K562 (cell line): ENCODE results near the gene ATF5. TPM values are rescaled to one million over a fixed set of nuclear protein-coding genes. Genes with fewer than 3 reads are reported as not detected.

Experiments used
- ARID4B ChIP-seq: sonication (generic); formaldehyde crosslinking; IDR thresholded peaks from 2 replicates; pipeline ENCODE4 v1.8.0; 2022; ENCODE audit warnings: mild to moderate bottlenecking, missing genetic modification reagents
- ATF7 ChIP-seq: fragments of 450-650 bp; IDR thresholded peaks from 2 replicates; pipeline ENCODE4 v1.7.1; 2014; ENCODE audit warnings: mild to moderate bottlenecking, moderate library complexity
- ELF2 ChIP-seq: fragments of 250-450 bp; sonication (Bioruptor Pico); IDR thresholded peaks from 2 replicates; pipeline ENCODE4 v1.5.0; 2021; ENCODE audit warnings: mild to moderate bottlenecking
- ETV6 ChIP-seq, 3 experiments: fragments of 150-350 bp in 1 of 3; sonication (generic) in 1 of 3; formaldehyde crosslinking in 1 of 3; IDR thresholded peaks; 2 replicates each; pipeline versions ENCODE4 v1.6.1 to v1.8.0; 2014 to 2022; ENCODE audit warnings: borderline replicate concordance in 2 of 3, low read depth in 2 of 3, antibody characterized with exemption in 1 of 3, low read length in 1 of 3, mild to moderate bottlenecking in 1 of 3, missing genetic modification reagents in 1 of 3
- MCM2 ChIP-seq: fragments of 450-650 bp; IDR thresholded peaks from 2 replicates; pipeline ENCODE4 v1.6.1; 2017; ENCODE audit warnings: low read depth, mild to moderate bottlenecking
- MLLT1 ChIP-seq, 2 experiments: fragments of 450-650 bp; IDR thresholded peaks; 2 replicates each; pipeline ENCODE4 v1.6.1; 2016
- PRPF4 ChIP-seq: fragments of 200-400 bp; formaldehyde crosslinking; IDR thresholded peaks from one replicate; pipeline ENCODE4 v1.6.1; 2017; ENCODE audit warnings: low read length, low read depth, mild to moderate bottlenecking; ENCODE audit not compliant: insufficient read depth, poor library complexity, severe bottlenecking
- SAFB ChIP-seq: fragments of 200-400 bp; formaldehyde crosslinking; IDR thresholded peaks from 2 replicates; pipeline ENCODE4 v1.6.1; 2017; ENCODE audit warnings: low read depth, low read length, borderline replicate concordance
- SIN3A ChIP-seq, 2 experiments: fragments of 150-350 bp in 1 of 2; IDR thresholded peaks; 2 replicates each; pipeline ENCODE4 v1.6.1; 2011 to 2016; ENCODE audit warnings: borderline replicate concordance in 2 of 2, low read depth in 2 of 2, low read length in 2 of 2, mild to moderate bottlenecking in 2 of 2, moderate library complexity in 2 of 2; ENCODE audit not compliant: control insufficient read depth in 1 of 2
- TEAD1 ChIP-seq, 2 experiments: fragments of 450-650 bp in 1 of 2; sonication (generic) in 1 of 2; formaldehyde crosslinking; IDR thresholded peaks; 2 replicates each; pipeline versions ENCODE4 v1.4.0 to v1.8.0; 2020 to 2022; ENCODE audit warnings: mild to moderate bottlenecking in 2 of 2, missing genetic modification reagents in 1 of 2
- TFAP4 ChIP-seq: sonication (generic); formaldehyde crosslinking; IDR thresholded peaks from 2 replicates; pipeline ENCODE4 v1.8.0; 2022; ENCODE audit warnings: missing genetic modification reagents, mild to moderate bottlenecking, moderate library complexity, borderline replicate concordance
- TSHZ1 ChIP-seq: fragments of 250-450 bp; sonication (Bioruptor Pico); IDR thresholded peaks from 2 replicates; pipeline ENCODE4 v1.4.0; 2020; ENCODE audit warnings: mild to moderate bottlenecking, moderate library complexity
- USF2 ChIP-seq: sonication (generic); formaldehyde crosslinking; IDR thresholded peaks from 2 replicates; pipeline ENCODE4 v1.5.0; 2020; ENCODE audit warnings: missing genetic modification reagents
- ZNF561 ChIP-seq: fragments of 450-650 bp; formaldehyde crosslinking; conservative IDR thresholded peaks from 2 replicates; pipeline ENCODE4 v1.4.0; 2020; ENCODE audit warnings: mild to moderate bottlenecking, moderate library complexity
- ZNF77 ChIP-seq: fragments of 250-450 bp; sonication (Bioruptor Pico); IDR thresholded peaks from 2 replicates; pipeline ENCODE4 v1.5.0; 2020
- polyA plus RNA-seq, 8 experiments: library from polyadenylated mRNA; depleted of rRNA in 4 of 8; stranded (reverse) in 5 of 8; unstranded in 3 of 8; fragments of >200 nt; fragmentation: Nextera tagmentation in 2 of 8; fragmentation: Illumina TruSeq in 1 of 8; extraction: Ambion mirVana in 2 of 8; extraction: Trizol in 1 of 8; gene quantifications; 2 replicates each; pipeline versions ENCODE4 v1.2.1 to v1.2.3, GENCODE V29; 2011 to 2014; ENCODE audit warnings: inconsistent platforms in 1 of 8, missing spikeins in 1 of 8
- total RNA-seq, 7 experiments: library from RNA; depleted of rRNA in 6 of 7; stranded (reverse); fragments of >200 nt in 6 of 7; fragmentation: Illumina TruSeq in 2 of 7; extraction: Trizol in 2 of 7; gene quantifications; 2 replicates each; pipeline versions ENCODE4 v1.2.1 to v1.2.3, GENCODE V29; 2011 to 2021; ENCODE audit warnings: low replicate concordance in 1 of 7

ATF5 gene
- total and polyA plus RNA-seq, 9 of the 15 experiments (the other 6 are each of a cell fraction or from before 2014, with no cell fraction given): 3.0 to 57.6 (median 11.1) TPM

DNA sequence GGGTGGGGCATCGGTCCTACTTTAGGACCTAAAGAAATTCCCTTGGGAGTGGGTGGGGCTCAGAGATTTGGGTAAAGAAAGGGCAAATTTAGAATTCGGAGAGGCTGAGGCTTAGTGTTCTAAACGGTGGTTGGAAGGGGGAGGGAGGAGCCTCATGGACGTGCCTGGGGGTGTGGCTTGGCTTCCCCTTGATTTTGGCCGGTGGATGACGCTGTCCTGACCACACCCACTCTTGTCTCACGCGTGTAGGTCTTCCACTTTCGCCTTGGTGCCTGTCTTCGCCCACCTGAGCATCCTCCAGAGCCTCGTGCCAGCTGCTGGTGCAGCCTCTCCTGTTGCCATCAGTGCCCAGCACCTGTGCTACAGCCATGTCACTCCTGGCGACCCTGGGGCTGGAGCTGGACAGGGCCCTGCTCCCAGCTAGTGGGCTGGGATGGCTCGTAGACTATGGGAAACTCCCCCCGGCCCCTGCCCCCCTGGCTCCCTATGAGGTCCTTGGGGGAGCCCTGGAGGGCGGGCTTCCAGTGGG lies 1.5 kb downstream of the ATF5 start (continued):
- no peak for TF ChIP-seq TSHZ1 (CRISPR knock-in tag)
- TF ChIP-seq USF2 (CRISPR knock-in tag): no peak
- peak in 1 of 2 experiments; percentile 5; a peak in 1 of 4 replicates for TF ChIP-seq SIN3A (IDR thresholded peaks at IDR 0.05; ENCODE audit: borderline replicate concordance in 2 of 2, control insufficient read depth in 1 of 2, low read depth in 2 of 2, low read length in 2 of 2)
- TF ChIP-seq PRPF4: peak; percentile 54
- 0 out of 4 replicates have a peak, but pooled peaks of 1 of the 2 experiments have one; percentile 36 for TF ChIP-seq MLLT1 (IDR thresholded peaks at IDR 0.05)
- TF ChIP-seq ETV6 (IDR thresholded peaks at IDR 0.05; ENCODE audit: borderline replicate concordance in 1 of 2, low read depth in 2 of 2, low read length in 1 of 2): no peak
- TF ChIP-seq ETV6 (CRISPR knock-in tag; IDR thresholded peaks at IDR 0.05; ENCODE audit: borderline replicate concordance): no peak
- no peak for TF ChIP-seq ELF2 (CRISPR knock-in tag)
- no peak for TF ChIP-seq SAFB
- no peak for TF ChIP-seq ZNF561 (CRISPR knock-in tag)
- TF ChIP-seq ATF7: no peak
- TF ChIP-seq ZNF77 (CRISPR knock-in tag): no peak
- TF ChIP-seq ARID4B (CRISPR knock-in tag): no peak
- TF ChIP-seq TFAP4 (CRISPR knock-in tag): 0 out of 2 replicates have a peak, but pooled peaks have one; percentile 20
- 0 out of 4 replicates have a peak, but pooled peaks of 1 of the 2 experiments have one; percentile 2 for TF ChIP-seq TEAD1 (CRISPR knock-in tag; IDR thresholded peaks at IDR 0.05)
- TF ChIP-seq MCM2: no peak
